Lower leg skin (tissue), 3 donors: Measurements from ENCODE around the gene ASXL2.

Experiments used
- POLR2A ChIP-seq, 2 donors: fragments of 450-650 bp; IDR thresholded peaks; one replicate each; pipeline ENCODE4 v1.6.1; 2016 to 2017; ENCODE audit warnings: antibody characterized with exemption in 2 of 2, mild to moderate bottlenecking in 1 of 2, moderate library complexity in 1 of 2
- TF ChIP-seq, protein P1 (sequence below), 3 donors: fragments of 450-650 bp; IDR thresholded peaks; one replicate each; pipeline ENCODE4 v1.5.1; 2016; ENCODE audit warnings: antibody characterized with exemption in 3 of 3, mild to moderate bottlenecking in 3 of 3, moderate library complexity in 2 of 3

DNA sequence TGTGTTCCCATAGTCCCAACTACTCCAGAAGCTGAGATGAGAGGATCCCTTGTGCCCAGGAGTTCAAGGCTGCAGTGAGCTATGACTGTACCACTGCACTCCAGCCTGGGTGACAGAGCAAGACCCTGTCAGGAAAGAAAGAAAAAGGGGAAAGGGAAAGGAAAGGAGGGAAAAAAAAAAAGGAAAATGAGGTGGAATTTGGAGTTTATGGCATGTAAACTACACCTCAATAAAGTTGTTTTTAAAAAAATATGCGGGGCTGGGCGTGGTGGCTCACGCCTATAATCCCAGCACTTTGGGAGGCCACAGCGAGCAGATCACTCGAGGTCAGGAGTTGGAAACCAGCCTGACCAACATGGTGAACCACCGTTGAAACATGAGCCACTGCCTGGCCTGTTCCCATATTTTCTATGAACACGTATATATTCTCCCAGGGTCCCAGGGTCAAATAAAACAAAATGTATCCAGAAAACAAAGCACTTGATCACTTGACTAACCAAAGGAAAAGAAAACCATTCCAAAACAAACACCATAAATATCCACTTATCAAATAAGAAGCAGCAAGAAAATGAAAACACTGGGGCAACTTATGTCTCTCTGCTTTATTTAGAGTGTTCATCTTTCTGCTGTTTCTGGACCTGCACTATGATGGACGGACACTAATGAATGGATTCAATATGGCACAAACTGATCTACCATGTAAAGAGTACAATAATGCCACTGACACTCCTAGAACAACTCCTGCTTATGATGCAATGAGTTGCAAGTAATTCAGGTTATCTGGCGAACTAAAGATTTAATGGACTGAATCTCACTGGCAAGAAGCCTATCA is 56.8 kb downstream of the ASXL2 start:
- TF ChIP-seq, protein P1, sequence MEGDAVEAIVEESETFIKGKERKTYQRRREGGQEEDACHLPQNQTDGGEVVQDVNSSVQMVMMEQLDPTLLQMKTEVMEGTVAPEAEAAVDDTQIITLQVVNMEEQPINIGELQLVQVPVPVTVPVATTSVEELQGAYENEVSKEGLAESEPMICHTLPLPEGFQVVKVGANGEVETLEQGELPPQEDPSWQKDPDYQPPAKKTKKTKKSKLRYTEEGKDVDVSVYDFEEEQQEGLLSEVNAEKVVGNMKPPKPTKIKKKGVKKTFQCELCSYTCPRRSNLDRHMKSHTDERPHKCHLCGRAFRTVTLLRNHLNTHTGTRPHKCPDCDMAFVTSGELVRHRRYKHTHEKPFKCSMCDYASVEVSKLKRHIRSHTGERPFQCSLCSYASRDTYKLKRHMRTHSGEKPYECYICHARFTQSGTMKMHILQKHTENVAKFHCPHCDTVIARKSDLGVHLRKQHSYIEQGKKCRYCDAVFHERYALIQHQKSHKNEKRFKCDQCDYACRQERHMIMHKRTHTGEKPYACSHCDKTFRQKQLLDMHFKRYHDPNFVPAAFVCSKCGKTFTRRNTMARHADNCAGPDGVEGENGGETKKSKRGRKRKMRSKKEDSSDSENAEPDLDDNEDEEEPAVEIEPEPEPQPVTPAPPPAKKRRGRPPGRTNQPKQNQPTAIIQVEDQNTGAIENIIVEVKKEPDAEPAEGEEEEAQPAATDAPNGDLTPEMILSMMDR (IDR thresholded peaks at IDR 0.05) = no peak
- no peak for TF ChIP-seq POLR2A (IDR thresholded peaks at IDR 0.05)
